ENCODE measurements around the gene SLC35E1.

- no peak for TF ChIP-seq CTCF (IDR thresholded peaks at IDR 0.05)
- no peak for TF ChIP-seq POLR2AphosphoS5 (IDR thresholded peaks at IDR 0.05)
- no peak for TF ChIP-seq POLR2A (IDR thresholded peaks at IDR 0.05)
- TF ChIP-seq EP300 (IDR thresholded peaks at IDR 0.05; ENCODE audit: low read depth) = no peak
Measured at GRCh38 chr19:16541526-16542044, 30.6 kb downstream of the SLC35E1 start.

All from transverse colon (tissue), 4 donors.